DMS53 (cell line): ENCODE data around the gene CD79A.
A peak's percentile ranks its signal among the peaks of the same experiment; 100 is the strongest.

Experiments
- DNase-seq: peaks from one replicate; lab custom pipeline; 2025; lab: John Stamatoyannopoulos, UW

CD79A gene

DNA sequence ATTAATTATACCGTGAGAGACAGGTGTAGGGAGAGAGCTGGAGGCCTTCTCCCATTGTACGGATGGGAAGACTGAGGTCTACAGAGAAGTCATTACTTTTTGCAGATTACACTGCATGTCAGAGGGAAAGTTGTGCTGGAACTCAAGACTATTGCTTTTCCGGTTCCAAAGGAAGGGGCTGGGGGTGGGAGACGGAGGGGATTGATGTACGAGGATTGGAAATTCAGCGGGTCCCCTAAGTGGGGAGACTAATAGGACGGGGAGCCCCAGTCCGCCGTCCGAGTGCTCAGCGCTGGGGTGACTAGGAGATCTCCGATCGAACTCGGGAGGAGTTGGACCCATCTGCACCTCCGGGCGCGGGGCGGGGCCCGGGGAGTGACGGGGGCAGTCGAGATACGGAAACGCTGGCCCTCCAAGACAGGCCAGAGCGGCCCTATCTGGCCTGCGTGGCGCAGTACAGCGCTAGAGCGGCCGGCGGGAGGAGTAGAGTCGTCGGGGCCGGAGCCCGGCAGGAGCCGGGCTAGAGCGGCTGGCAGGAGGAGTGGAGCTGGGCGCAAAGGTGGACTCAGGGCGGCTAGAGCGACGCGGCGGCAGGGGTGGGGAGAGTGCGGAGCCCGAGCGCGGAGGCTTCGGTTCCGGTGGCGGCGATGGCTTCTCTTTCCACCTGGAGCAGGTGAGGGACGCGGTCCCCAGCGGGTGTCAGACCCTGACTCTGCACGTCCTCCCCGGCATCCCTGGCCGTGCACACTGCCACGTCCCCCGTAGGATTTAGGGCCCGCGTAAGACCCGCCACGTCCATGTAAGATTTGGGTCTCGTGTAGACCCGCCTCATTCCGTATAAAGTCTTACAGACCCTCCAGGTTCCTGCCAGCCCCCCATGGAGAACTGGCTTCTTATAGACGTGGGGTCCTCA lies 7.0 kb downstream of the CD79A start:
- DNase-seq, result peak; percentile 100

GRCh38 chr19:41886761-41887710 lies 10.0 kb downstream of the CD79A start:
- no peak for DNase-seq

GRCh38 chr19:41887711-41888382 lies 10.8 kb downstream of the CD79A start:
- DNase-seq, result peak; percentile 80

DNA sequence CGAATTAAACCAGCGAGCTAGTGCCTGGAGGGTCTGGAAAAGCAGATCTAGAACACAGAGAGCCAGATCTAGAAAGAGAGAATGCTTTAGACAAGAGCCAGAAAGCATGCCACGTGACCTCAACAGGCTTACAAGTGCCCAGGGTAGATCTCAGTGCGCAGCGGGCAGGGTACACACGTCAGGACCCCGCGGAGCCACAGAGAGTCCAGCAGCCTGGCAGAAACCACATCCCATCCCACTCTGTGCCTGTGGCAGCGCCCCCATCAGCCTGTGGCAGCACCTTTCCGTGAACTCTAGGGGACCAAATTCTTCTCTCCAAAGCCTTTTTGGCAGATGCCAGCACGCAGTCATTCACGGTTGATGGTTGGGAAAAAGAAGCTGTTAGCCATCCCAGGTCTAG lies 11.8 kb downstream of the CD79A start:
- DNase-seq, result no peak

DNA sequence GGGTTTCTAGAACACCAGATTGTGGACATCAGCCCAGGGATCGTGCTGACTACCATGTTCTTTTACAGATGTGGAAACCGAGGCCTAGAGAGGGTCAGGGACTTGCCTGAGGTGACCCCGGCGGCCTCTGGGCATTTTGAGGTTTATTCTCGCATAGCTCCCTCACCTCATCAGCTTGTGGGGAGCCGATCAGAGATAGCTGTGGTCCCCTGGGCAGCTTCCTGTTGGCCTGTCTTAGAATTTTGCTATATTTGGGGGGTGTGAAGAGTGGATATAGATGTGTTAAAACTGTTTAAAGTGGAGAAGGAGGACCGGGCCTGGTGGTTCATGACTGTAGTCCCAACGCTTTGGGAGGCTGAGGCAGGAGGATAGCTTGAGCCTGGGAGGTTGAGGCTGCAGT lies 12.8 kb downstream of the CD79A start:
- no peak for DNase-seq

GRCh38 chr19:41890936-41891335 lies 13.9 kb downstream of the CD79A start:
- no peak for DNase-seq

DNA sequence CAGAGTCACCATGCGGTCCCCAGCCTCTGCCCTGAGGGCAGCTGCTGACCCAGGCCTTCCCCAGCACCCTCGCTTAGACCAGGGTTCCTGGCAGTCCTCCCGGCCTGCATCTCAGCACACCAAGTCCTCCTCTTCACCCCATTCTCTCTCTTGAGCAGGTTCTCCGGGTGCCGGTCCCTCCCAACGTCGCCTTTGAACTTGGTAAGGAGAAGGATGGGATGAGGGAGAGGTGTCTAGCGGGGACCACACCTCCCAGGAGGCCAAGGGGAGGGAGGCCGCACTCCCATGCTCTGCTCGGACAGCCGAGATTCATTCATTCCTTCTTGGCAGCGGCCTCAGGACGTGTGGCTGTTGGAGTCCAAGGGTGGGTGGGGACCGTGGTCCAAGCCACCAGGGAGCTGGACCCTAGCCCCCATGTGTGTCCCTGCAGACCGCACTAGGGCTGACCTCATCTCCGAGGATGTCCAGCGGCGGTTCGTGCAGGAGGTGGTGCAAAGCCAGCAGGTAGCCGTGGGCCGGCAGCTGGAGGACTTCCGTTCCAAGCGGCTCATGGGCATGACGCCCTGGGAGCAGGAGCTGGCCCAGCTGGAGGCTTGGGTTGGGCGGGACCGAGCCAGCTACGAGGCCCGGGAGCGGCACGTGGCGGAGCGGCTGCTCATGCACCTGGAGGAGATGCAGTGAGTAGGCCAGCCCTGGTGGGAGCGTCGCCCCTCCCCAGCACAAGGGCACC lies 15.3 kb downstream of the CD79A start:
- no peak for DNase-seq

DNA sequence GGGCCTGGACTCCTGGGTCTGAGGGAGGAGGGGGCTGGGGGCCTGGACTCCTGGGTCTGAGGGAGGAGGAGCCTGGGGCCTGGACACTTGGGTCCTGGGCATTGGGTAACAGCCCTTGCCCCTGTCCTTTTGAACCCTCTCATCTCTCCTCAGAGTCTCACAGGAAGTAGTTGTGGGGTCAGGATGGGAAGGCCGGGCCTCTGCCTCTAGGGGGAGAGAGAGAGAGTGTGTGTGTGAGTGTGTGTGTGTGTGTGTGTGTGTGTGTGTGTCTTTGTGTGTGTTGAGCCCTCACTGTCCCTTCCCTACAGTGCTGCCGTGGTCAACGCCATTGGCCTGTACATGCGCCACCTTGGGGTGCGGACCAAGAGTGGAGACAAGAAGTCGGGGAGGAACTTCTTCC lies 16.8 kb downstream of the CD79A start:
- peak; percentile 67 for DNase-seq

DNA sequence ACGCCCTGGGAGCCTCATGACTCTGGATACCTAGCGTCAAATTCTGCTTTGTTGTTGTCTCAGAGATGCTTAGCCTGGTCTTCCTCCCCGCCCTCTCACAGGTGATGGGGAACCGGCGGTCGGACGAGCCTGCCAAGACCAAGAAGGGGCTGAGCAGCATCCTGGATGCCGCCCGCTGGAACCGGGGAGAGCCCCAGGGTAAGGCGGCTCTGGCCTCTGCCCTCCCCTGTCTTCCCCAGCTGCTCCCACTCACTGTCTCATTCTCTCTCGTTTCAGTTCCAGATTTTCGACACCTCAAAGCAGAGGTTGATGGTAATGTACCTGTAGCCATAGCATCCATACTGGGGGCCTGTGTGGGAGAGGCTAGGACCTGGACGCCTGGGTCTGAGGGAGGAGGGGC lies 17.3 kb downstream of the CD79A start:
- DNase-seq, result no peak

DNA sequence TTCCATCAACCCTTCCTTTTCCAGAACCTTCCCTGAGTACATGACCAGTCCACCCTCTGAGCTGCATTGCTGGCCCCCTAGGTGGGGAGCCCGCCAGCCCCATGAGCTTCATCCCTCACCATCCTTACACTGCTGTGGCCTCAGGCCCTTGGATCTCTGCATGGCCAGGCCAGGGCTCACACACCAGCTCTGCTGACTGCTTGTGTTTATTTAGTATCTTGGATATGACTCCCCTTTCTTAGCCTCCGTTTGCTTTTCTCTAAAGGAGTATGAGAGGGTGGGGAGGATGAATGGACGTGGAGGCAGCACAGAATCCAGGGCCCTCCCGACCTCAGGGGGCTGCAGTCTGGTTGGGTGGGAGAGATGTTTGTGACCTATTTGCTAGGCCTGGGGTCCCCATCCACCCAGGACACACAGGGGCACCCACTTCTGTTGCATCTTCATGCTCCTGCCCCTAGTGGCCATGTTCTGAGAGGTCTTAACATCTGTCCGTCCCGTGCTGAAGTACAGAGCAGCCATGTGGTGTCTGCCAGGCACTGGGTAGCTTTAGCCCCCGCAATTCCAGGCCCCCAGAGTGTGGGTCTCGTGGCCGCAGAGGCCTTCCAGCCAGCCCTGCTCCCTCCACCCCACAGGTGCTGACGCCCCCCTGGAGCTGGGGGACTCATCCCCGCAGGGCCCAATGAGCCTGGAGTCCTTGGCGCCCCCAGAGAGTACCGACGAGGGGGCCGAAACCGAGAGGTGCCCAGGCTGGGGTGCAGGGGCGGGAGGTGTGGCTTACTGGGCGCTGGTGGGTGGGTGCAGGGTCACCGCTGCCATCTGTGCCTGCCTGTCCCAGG lies 18.9 kb downstream of the CD79A start:
- peak; percentile 44 for DNase-seq

GRCh38 chr19:41896581-41896942 lies 19.5 kb downstream of the CD79A start:
- DNase-seq, result no peak

GRCh38 chr19:41897181-41897580 lies 20.1 kb downstream of the CD79A start:
- no peak for DNase-seq

- DNase-seq, result no peak
Observed at GRCh38 chr19:41897820-41898219, 20.7 kb downstream of the CD79A start.

DNA sequence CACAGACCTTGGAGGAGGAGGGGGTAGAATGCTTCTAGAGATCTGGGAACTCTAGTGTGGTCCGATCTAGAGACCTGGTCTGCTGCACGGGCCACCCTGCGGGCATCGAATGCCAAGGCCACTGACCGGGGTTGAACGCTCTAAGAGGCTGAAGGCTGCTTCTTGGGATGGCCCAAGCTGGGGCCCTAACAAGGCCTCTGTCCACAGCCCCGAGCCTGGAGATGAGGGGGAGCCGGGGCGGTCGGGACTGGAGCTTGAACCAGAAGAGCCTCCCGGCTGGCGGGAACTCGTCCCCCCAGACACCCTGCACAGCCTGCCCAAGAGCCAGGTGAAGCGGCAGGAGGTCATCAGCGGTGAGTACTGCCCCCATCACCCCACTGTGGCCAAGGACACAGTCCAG lies 21.2 kb downstream of the CD79A start:
- DNase-seq, result no peak

GRCh38 chr19:41901707-41902360 lies 24.8 kb downstream of the CD79A start:
- no peak for DNase-seq

GRCh38 chr19:41902594-41902993 lies 25.5 kb downstream of the CD79A start:
- no peak for DNase-seq

GRCh38 chr19:41903193-41903953 lies 26.3 kb downstream of the CD79A start:
- DNase-seq, result peak; percentile 56

DNA sequence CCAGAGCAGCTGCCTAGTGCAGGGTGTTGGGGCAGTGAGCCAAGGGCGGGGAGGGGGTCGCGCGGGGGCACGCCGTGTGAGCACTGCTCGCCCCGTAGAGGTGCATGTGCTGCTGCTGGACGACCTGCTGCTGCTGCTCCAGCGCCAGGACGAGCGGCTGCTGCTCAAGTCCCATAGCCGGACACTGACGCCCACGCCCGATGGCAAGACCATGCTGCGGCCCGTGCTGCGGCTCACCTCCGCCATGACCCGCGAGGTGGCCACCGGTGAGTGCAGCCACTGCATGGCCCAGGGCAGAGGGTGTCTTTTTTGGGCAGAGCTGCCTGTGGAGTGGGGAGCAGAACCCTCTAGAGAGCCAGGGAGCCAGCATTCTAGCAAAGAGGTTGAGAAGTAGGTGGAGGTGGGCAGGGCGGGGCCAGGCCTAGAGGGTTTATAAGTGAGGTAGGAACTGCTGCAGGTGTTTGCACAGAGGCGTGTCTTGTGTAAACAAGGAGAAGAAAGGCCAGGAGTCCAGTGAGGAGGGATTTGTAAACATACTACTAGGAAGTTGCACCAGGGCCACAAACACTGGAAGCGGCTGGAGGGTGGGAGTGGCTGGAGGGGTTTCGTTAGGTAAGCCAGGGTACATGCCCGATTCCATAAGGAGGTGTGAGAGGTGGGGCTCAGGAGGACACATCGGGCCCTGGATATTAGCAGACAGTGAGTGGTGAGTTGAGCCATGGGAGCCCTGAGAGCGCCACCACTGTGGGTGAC lies 27.2 kb downstream of the CD79A start:
- peak; percentile 98 for DNase-seq
